GM18498 (cell line): ENCODE data around the gene DNAAF5.
"Not testable (repeated sequence)": the region's sequence is repeated elsewhere in the genome, so short reads cannot be mapped to it uniquely, and the experiment has no call there.

Experiments
- ATAC-seq: cut with Tn5 transposase; IDR thresholded peaks from one replicate; pipeline ENCODE4 v1.9.1; 2021; ENCODE audit warnings: mild to moderate bottlenecking, moderate library complexity; ENCODE audit not compliant: unreplicated experiment

The DNAAF5 gene

DNA sequence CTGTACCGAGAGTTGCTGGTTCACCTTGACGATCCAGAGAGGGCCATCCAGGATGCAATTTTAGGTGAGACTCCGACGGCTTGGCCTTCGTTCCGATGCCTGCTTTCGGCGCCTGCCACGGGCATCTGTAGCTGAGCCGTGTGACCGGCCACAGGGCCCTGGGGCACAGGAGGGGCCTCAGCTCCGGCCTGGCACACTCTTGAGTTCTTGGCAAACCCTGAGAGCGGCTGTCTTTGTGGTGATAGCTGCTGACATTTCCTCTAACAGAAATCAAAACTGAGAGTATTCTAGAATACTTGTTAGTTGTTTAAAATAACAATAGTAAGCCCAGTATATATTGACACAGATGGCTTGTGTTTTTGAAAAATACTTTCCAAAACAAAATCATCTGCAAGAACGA, 53.6 kb downstream of the DNAAF5 start:
- no peak for ATAC-seq

DNA sequence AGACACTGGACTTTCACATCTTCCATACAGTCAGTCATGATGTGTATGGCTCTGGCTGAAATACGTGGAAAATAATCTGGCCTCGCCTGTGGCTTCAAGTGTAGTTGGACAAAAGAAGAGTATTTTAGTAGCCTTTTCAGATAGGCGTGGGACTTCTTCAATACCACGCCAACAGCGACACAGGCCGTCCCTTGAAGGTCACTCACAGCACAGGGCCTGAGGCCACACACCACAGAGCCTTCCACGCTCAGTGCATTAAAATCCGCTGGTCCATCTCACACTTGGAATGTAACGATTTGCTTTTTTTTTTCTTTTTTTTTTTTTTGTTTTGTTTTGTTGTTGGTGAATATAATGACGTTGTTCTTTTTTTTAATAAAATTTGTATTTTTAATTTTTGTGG, 54.0 kb downstream of the DNAAF5 start:
- no peak for ATAC-seq

DNA sequence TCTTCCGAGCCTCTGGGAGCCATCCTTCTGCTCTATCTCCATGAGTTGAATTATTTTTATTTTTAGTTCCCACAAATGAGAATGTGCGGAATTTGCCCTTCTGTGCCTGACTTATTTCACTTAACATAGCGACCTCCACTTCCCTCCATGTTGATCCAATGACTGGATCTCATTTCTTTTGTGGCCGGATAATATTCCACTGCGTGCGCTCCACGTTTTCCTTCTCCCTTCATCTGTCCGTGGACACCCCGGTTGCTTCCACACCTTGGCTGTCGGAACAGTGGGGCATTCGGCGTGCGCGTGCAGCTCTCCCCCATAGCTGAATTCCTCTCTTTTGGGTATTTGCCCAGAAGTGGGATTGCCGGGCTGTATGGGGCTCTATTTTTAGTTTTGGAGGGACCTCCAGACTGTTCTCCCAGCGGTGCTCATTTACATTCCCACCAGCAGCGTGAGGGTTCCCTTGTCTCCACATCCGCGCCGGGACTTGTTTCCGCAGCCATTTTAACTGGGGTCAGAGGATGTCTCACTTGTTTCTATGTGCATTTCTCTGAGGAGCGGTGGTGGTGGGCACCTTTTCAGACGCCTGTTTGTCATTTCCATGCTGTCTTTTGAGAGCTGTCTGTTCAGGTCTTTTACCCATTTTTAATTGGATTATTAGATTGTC, 54.8 kb downstream of the DNAAF5 start:
- no peak for ATAC-seq

DNA sequence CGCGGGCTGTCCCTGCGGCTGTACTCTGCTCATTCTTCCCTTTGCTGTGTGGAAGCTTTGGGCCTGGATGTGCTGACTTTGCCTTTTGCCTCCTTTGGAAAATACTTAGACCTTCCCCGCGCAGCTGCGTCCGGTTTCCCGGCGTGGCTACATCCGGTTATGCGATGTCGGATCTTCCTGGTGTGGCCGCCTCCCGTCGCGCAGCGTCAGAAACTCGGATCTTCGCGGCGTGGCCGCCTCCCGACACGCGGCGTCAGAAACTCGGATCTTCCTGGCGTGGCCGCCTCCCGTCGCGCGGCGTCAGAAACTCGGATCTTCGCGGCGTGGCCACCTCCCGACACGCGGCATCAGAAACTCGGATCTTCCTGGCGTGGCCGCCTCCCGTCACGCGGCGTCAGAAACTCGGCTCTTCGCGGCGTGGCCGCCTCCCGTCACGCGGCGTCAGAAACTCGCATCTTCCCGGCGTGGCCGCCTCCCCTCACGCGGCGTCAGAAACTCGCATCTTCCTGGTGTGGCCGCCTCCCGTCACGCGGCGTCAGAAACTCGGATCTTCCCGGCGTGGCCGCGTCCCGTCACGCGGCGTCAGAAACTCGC, 55.5 kb downstream of the DNAAF5 start:
- no peak for ATAC-seq

DNA sequence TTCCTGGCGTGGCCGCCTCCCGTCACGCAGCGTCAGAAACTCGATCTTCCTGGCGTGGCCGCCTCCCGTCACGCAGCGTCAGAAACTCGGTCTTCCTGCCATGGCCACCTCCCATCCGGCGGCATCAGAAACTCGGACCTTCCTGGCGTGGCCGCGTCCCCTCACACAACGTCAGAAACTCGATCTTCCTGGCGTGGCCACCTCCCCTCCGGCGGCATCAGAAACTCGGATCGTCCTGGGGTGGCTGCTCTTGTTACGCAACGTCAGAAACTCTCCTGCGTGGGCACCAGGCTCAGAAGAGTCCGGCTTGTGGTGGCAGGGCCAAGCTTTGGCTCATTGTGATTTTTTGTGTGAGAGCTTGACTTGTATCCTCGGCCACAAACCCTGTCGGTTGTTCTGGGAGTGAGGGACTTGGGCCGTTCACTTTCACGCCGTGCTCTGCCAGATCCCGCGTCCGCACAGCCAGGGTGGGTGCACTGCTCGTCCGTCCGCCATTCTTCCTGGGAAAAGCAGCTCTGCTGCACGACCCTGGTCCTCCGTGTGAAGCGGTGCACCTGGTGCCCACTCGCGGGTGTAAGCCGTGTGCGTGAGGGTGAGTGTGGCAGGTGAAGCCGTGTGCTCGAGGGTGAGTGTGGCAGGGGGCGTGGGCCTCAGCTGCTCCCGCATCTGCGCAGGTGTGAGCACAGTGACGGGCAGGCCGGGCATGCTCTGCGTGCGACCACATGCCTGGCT, 56.4 kb downstream of the DNAAF5 start:
- ATAC-seq: no peak

DNA sequence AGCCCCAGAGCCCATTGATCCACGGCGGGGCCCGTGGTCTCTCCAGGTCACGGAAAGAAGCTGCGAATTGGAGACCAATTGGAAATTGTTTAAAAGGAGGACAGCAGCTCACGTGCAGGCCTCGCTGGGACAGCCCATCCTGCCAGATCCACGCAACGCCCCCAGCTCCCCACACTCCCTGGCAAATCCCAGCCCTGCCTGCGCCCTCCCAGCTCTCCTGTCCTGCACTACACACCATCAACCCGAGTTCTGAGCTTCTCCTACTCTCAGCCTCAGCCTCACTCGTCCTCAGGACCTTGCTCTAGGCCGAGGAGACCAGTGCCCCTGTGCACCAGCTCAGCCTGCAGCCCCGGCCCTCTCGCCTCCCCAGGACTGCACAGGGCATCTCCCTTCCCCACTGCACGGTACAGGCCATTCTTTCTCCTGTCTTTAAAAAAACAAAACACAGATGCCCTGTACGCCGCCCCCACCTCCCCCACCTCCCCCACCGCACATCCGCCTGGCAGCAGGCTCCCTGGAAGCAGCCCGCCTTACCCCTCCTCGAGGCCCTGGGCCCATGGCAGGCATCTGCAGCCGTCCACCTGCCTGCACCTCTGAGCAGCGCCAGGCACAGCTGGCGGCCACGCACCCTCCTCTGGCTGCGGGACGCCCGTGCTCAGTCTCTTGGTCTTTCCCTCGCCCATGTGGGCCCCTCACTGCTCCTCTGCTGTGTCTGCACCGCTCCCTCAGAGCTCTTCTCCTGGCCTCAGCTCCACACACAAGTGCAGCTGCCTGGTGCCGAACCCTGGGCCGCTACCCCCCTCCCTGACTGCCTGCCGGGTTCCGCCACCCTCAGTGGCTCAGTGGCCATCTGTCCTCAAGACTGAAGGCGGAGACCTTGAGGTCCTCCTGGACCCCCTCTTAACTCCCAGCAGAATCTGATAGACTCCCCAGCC, 57.3 kb downstream of the DNAAF5 start:
- no peak for ATAC-seq

DNA sequence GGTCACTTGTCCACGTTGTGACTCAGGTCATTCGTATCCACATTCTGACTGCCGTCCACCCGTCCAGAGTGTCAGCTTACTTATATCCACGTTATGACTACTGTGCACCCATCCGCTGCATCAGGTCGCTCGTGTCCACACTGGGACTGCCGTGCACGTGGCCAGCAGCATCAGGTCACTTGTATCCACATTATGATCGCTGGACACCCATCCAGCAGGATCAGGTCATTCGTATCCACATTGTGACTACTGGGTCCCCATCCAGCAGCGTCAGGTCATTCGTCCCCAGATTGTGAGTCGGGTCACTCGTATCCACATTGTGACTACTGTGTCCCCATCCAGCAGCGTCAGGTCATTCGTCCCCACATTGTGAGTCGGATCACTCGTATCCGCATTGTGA, 58.5 kb downstream of the DNAAF5 start:
- ATAC-seq: no peak

DNA sequence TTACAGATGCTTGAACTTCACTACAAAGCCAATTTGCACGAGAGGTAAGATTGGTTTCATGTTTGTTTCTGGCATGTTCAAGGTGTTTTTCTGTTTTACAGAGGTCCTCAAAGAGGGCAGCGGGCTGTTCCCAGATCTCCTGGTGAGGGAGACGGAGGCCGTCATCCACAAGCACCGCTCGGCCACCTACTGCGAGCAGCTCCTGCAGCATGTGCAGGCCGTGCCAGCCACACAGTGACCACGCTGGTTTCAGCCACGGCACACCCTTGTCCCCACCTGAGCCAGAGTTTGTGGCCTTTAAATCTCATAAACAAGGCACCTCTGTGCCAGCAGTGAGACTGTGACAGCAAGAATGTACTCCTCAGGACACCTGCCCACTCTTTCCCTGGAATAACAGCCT, 58.9 kb downstream of the DNAAF5 start:
- ATAC-seq: no peak

DNA sequence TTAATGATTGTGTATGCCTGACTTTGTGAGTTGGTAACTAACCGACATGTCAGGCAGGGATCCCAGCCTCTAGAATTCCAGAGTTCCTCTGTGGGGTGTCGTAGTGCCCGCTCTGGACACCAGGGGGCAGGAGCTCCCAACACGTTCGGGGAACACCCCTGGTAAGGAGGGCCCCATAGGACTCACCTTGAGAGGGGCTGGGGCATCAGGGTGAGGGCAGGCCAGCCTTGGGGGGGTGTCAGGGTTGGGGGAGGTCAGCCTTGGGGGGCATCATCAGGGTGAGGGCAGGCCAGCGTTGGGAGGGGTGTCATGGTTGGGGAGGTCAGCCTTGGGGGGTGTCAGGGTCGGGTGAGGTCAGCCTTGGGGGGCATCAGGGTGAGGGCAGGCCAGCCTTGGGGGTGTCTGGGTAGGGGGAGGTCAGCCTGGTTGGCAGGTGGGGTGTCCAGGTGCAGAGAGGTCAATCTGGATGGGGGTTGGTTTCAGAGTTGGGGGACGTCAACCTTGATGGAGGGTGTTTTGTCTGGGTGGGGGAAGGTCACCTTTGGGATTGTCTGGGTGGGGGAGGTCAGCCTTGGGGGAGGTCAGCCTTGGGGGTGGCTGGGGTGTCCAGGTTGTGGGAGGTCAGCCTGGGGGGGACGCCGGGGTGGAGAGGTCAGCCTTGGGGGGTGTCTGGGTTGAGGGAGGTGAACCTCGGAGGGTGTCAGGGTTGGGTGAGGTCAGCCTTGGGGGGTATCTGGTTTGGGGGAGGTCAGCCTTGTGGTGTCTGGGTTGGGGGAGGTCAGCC, 60.2 kb downstream of the DNAAF5 start:
- ATAC-seq: no peak

DNA sequence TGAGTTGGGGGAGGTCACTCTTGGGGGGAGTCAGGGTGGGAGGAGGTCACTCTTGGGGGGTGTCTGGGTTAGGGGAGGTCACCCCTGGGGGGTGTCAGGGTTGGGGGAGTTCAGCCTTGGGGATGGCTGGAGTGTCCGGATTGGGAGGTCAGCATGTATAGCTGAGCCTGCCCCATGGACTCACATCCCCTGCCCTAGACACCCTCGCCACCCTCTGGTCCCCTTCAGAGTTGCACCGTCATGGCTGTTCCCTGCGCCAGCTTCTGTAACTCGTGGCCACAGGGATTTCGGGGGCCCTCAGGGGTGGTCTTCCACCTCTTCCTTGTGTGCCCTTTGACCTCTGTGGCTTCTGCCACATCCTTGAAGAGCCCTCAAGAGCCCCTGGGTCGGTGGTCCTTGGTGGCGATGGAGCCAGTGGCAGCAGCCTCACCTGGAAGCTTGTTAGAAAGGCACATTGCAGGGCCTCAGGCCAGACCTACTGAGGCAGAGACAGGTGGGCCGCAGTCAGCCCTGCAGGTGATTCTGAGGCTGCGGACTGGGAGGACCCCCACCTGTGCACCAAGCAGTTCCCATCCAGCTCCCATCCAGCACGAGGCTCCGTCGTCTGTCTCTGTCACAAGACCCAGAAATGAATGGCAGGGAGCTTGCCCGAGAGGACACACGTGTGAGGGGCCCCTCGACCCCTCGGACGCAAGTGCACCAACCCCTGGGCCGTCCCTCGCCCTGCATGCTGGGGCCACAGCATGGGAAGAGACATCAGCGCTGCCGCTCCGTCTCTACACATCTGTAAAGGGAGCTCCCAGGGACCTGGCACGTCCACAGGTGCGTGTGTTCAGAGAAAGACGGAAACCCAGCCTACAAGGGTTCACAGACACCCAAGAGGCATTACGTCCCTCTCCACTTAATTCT, 61.1 kb downstream of the DNAAF5 start:
- no peak for ATAC-seq

DNA sequence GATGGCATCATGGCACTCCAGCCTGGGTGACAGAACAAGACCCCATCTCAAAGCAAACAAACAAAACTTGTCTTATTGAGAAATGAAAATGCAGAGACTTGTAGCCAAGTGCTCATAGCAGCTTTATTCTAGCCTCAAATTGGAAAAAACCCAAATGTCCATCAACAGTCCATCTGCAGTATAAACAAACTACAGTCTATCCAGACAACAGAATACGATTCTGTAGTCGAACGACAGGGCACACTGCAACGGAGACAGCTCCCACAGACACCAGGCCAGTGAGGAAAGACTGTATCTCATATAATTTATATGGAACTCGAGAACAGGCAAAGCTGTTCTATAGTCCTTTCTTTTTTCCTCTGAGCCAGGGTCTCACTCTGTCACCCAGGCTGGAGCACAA, 65.0 kb downstream of the DNAAF5 start:
- no peak for ATAC-seq

DNA sequence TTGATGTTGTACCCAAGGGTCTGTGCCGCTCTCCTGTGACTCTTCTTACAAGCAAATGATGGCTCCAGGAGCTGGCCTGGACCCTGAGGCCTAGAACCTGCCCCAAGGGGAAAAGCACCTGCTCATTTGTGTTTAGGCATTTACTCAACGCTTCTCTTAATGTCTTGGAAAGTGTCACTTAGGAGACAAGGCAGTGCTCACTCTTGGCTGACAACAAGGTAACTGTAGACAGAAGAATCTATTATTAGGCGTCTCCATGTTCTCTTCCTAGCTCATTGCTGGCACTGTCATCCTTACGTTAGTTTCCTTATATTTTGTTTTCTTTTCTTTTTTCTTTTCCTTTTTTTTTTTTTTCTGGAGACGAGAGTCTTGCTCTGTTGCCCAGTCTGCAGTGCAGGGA, 67.7 kb downstream of the DNAAF5 start:
- no peak for ATAC-seq

DNA sequence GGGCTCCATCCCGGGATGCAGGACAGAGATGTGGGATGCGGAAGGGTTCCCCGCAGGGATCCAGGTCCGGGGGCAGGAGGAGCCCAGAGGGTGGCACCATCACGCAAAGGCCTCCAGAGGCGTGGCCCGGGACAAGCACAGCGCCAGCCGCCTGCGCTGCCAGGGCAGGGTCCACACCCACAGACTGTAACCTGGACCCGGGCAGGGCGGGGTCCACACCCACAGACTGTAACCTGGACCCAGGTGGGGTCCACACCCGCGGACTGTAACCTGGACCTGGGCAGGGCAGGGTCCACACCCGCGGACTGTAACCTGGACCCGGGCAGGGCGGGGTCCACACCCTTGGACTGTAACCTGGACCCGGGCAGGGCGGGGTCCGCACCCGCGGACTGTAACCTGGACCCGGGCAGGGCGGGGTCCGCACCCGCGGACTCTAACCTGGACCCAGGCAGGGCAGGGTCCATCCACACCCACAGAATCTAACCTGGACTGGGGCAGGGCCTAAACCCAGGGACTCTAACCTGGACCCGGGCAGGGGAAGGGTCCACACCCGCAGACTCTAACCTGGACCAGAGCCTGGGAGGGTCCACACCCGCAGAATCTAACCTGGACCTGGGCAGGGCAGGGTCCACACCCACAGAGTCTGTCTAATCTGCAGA, 68.3 kb downstream of the DNAAF5 start:
- no peak for ATAC-seq

DNA sequence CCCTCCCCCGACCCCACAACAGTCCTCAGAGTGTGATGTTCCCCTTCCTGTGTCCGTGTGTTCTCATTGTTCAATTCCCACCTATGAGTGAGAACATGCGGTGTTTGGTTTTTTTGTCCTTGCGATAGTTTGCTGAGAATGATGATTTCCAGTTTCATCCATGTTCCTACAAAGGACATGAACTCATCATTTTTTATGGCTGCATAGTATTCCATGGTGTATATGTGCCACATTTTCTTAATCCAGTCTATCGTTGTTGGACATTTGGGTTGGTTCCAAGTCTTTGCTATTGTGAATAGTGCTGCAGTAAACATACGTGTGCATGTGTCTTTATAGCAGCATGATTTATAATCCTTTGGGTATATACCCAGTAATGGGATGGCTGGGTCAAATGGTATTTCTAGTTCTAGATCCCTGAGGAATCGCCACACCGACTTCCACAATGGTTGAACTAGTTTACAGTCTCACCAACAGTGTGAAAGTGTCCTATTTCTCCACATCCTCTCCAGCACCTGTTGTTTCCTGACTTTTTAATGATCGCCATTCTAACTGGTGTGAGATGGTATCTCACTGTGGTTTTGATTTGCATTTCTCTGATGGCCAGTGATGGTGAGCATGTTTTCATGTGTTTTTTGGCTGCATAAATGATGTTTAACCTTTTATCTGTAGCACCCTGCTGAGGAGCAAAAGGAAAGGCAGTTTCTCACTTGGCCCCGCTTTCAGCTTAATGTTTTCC, 70.1 kb downstream of the DNAAF5 start:
- ATAC-seq: not testable (repeated sequence)

DNA sequence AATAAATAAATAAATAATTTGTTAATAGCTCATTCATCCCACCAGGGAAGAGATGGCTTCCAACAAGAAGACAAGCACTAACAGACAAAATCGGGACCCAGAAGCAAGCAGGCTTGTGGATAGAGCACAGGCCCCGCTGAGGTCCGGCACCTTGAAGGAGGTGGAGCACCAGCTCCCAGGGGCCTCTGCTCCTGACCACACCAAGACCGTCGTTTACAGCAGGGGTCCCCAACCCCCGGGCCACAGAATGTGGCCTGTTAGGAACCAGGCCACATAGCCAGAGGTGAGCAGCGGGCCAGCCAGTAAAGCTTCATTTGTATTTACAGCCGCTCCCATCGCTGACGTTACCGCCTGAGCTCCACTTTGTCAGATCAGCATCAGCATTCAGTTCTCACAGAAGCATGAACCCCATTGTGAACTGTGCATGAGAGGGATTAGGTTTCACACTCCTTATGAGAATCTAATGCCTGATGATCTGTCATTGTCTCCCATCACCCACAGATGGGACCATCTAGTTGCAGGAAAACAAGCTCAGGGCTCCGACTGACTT, 72.5 kb downstream of the DNAAF5 start:
- ATAC-seq: no peak

DNA sequence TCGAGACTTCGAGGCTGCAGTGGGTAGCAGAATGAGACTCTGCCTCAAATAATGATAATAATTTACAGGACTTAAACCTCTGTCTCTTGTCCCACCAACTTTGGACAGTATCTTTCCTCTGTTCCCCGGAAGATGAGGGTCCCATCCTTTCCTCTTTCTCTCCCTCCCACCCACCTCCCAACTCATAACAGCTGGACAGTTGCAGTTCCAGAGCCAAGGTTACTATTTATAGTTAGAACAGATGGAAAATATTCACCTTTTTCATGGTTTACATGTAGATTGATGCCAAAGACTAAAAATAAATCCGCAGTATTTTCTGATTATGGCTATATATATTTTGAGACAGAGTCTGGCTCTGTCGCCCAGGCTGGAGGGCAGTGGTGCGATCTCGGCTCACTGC, 74.2 kb downstream of the DNAAF5 start:
- ATAC-seq: no peak

DNA sequence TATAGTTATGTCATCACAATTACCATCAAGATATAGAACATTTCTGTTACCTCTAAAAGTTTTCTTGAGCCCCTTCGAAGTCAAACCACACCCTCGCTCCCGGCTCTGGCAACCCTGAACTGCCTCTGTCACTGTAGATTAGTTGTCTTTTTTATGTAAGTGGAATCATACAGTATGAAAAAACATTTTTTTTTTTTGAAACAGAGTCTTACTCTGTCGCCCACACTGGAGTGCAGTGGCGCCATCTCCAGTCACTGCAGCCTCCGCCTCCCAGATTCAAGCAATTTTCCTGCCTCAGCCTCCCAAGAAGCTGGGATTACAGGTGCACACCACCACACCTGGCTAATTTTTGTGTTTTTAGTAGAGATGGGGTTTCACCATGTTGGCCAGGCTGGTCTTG, 74.9 kb downstream of the DNAAF5 start:
- ATAC-seq: not testable (repeated sequence)

DNA sequence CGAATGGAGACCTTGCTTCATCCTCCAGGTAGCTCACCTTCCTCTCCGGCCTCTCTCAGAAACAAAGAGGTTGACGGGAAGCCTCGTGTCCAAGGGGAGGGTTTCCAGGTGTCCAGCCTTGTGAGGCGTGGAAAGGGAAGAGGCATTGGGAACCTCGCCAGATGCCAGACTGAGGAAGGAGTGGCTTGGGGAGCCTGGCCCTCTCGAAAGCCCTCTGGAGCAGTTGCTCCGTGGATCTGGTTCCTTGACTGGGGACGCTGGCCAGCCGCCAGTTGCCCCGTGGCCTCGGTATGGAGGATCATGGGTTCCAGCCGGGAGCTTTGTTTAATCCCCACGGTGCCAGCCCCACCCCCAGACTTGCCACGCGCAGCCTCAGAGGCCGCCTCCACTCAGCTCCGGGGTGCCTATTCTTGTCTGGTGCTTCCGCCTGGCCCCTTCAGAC, 75.5 kb downstream of the DNAAF5 start:
- no peak for ATAC-seq
